NCI-H2029 (cell line): Measurements from ENCODE around the gene PRPF38A.

Experiments used
- DNase-seq: peaks from one replicate; lab custom pipeline; 2025; lab: John Stamatoyannopoulos, UW

Gene PRPF38A

DNA sequence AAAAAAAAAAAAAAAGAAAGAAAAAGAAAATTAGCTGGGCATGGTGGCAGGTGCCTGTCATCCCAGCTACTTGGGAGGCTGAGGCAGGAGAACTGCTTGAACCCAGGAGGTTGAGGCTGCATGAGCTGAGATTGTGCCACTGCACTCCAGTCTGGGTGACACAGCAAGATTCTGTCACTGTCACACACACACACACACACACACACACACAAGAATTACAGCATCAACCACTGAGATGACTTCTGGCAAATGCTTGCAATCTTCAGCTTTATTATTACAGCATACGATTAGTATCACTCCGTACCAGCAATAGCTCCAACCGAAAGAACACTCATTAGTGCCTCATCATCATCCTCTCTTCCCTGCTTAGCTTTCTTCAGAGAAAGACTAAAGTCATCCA, 4.8 kb upstream of the PRPF38A start:
- DNase-seq: no peak

DNA sequence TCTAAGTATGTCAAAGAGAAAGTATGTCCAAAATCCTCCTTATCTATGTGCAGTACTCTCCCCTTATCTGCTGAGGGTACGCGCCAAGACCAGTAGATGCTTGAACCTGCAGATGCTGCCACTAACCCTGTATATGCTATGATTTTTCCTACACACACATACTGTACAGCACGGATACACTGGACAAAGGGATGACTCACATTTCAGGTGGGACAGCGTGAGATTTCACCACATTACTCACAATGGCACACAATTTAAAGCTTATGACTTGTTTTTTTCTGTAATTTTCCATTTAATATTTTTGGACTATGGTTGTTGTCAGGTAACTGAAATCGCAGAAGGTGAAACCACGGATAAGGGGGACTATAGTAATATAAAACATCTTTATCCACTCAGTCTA, 4.3 kb upstream of the PRPF38A start:
- no peak for DNase-seq

DNA sequence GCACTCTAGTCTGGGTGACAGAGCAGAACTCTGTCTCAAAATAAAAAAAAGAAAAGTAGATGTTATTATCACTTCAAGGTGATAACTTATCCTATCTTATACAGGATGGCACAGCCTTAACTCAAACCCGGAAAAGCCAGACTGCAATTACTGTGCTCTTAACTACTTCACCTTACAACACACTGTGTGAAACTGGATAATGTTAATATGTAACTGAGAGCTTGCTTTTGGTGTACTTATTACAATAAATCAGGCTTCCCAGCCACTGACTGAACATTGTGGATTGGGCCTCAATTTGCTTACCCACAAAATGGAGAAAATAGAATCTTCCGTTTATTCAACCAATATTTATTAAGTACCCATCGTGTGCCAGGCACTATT, 1.6 kb upstream of the PRPF38A start:
- no peak for DNase-seq

GRCh38 chr1:52403566-52404115, 761 bp upstream of the PRPF38A start:
- peak; percentile 44 for DNase-seq

DNA sequence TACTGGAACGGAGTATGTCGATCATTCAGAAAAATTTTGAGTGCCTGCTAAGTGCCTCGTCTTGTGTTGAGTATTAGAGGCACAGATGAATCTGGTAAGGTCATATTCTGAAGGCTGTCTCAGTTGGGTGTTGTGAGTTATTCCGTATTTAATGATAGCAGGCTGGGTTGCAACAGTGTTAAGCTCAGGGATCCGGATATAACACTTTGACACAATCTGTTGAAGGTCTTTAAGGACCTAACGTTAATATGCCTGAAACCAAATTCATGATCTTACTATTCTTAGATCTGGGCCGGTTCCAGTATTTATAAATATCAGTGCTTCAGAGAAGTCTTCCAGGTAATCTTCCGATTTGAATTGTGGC, 555 bp downstream of the PRPF38A start:
- no peak for DNase-seq

- DNase-seq: no peak
Observed at GRCh38 chr1:52413410-52413989, 9.1 kb downstream of the PRPF38A start.

DNA sequence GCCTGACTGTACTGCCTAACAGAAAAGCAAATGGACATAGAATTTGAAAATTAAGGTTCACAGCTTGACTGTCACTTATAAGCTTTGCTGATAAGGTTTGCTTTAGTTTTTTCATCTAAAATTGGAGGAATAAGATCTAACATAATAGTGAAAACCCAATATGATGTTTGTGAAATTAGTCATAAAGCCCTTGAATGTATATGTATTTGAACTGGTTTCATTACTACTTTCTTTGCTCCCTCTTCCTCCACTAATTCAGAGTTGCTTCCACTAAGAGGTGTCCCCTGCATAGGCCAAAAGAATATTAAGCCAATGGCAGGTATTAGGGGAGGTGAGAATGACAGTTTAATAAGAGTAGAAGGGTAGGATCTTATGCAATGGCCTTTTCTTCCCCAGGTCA, 10.5 kb downstream of the PRPF38A start:
- DNase-seq: no peak

- DNase-seq: no peak
Observed at GRCh38 chr1:52416811-52417210, 12.4 kb downstream of the PRPF38A start.

- no peak for DNase-seq
Observed at GRCh38 chr1:52420713-52421112, 16.3 kb downstream of the PRPF38A start.

- DNase-seq: no peak
Observed at GRCh38 chr1:52423055-52423454, 18.7 kb downstream of the PRPF38A start.

- DNase-seq: no peak
Observed at GRCh38 chr1:52423771-52424170, 19.4 kb downstream of the PRPF38A start.

DNA sequence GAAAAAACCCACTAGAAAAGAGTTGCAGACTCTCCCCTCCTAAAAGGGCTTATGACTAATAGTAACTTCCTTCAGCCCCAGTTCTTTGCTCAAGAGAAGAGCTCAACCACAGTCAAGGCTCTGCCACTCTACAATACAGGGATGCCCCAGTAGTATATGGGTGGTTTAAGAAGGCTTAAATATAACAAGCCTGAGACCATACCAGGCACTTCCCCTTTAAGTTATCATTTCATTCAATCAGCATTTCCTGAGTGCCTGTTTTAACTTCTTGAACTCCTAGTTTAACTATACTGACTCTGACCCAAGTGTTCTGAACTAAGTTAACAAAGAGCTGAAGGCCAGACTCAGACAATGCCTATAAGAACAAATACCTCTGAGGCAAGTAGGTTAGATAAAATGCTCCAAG, 19.8 kb downstream of the PRPF38A start:
- no peak for DNase-seq

- DNase-seq: no peak
Observed at GRCh38 chr1:52424813-52425212, 20.4 kb downstream of the PRPF38A start.

- DNase-seq: no peak
Observed at GRCh38 chr1:52426371-52426770, 22.0 kb downstream of the PRPF38A start.

GRCh38 chr1:52427152-52427551, 22.8 kb downstream of the PRPF38A start:
- no peak for DNase-seq

GRCh38 chr1:52432807-52433206, 28.4 kb downstream of the PRPF38A start:
- no peak for DNase-seq

DNA sequence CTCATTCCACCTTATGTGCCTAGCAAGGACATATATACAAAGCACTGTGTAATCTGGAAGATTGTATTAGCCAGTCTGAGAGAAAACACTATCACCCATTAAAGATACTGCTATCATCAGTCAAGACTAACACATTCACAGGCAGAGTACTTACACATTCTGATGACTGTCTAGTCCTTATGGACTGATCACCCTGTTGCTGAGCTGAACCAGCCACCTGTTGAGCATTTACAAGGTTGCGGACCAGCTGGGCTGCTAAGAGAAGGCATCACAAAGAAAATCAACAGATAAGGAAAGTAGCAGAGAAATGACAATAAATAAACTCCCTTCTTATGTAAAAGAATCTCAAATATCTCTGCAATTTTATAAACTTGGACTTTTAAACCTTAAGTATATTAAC, 30.8 kb downstream of the PRPF38A start:
- no peak for DNase-seq

- DNase-seq: no peak
Observed at GRCh38 chr1:52435650-52436049, 31.2 kb downstream of the PRPF38A start.

DNA sequence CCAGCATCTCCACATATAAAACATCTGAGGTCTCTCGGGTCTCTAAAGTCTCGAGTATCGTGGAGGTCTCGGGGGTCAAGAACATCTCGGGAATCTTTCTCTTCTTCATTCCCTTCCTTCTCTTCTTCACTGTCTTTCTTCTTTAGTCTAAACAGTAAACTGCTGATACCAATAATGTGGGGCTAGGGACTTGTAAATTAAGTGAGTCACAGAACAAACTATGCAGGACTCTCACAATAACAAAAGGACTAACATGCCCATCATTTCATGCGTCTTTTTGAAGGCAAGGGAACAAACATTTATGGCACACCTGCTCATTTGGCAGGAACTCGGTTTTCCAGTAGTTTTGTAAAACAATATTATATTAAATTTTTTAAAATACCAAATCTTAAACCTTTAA, 32.4 kb downstream of the PRPF38A start:
- DNase-seq: no peak

DNA sequence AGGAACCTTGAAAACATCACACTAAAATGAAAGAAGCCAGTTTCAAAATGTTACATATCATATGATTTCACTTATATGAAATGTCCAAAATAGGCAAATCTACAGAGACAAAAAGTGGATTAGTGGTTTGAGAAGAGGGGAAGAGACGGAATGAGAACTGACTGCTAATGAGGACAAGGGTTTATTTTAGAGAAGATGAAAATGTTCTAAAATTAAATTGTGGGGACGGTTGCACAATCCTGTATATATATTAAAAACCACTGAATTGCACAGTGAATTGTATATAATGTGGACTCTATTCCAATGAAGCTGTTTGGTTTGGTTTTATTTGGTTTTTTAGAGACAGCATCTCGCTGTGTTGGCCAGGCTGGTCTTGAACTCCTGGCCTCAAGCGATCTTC, 35.6 kb downstream of the PRPF38A start:
- no peak for DNase-seq

- DNase-seq: no peak
Observed at GRCh38 chr1:52444463-52444862, 40.1 kb downstream of the PRPF38A start.

DNA sequence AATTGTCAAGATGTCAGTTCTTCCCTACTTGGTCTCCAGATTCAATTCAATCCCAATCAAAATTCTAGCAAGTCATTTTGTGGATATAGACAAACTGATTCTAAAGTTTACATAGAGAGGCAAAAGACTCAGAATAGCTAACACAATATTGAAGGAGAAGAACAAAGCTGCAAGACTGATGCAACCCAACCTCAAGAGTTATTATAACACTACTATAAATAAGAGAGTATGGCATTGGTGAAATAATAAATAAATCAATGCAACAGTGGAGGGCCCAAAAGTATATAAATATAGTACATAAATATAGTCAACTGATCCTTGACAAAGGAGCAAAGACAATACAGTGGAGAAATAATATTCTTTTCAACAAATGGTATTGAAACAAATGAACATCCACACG, 49.7 kb downstream of the PRPF38A start:
- DNase-seq: no peak

DNA sequence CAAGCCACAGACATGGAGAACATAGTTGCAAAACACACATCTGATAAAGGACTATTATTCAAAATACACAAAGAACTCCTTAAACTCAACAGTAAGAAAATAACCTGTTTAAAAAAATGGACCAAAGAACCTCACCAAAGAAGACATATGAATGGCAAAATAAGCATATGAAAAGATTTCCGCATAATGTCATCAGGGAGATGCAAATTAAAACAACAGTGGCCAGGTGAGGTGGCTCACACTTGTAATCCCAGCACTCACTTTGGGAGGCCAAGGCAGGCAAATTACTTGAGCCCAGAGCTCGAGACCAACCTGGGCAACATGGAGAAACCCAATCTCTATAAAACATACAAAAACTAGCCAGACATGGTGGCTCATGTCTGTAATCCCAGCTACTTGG, 50.4 kb downstream of the PRPF38A start:
- no peak for DNase-seq

GRCh38 chr1:52455686-52456085, 51.3 kb downstream of the PRPF38A start:
- DNase-seq: no peak

GRCh38 chr1:52460694-52461093, 56.3 kb downstream of the PRPF38A start:
- no peak for DNase-seq
